HG03135 (cell line): ENCODE data around the gene TRRAP.

Source experiments
- ATAC-seq: cut with Tn5 transposase; IDR thresholded peaks from one replicate; pipeline ENCODE4 v1.9.1; 2021; ENCODE audit warnings: mild to moderate bottlenecking, moderate library complexity; ENCODE audit not compliant: unreplicated experiment

The TRRAP gene

GRCh38 chr7:99002148-99002826, 124.0 kb downstream of the TRRAP start:
- ATAC-seq: no peak

- no peak for ATAC-seq
Measured at GRCh38 chr7:99002827-99003212, 124.5 kb downstream of the TRRAP start.

DNA sequence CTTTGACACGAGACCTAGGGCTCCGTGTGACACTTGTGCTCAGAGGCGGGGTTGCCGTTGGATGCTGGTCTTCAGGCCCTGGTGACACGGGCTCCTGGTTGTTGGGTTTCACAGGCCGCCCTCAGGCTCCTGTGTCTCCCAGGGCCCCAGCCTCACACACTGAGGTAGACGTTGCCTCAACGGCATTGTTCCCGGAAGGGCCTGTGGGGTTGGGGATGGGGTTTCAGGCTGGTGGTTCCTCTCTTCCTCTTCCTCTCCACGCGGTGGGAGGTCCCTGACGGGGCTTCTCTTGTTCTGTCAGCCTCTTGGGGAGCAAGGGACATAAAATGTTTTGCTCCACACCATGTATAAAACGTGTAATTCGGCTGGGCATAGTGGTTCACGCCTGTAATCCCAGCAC, 125.1 kb downstream of the TRRAP start:
- ATAC-seq: no peak

- no peak for ATAC-seq
Measured at GRCh38 chr7:99004216-99004615, 125.9 kb downstream of the TRRAP start.

DNA sequence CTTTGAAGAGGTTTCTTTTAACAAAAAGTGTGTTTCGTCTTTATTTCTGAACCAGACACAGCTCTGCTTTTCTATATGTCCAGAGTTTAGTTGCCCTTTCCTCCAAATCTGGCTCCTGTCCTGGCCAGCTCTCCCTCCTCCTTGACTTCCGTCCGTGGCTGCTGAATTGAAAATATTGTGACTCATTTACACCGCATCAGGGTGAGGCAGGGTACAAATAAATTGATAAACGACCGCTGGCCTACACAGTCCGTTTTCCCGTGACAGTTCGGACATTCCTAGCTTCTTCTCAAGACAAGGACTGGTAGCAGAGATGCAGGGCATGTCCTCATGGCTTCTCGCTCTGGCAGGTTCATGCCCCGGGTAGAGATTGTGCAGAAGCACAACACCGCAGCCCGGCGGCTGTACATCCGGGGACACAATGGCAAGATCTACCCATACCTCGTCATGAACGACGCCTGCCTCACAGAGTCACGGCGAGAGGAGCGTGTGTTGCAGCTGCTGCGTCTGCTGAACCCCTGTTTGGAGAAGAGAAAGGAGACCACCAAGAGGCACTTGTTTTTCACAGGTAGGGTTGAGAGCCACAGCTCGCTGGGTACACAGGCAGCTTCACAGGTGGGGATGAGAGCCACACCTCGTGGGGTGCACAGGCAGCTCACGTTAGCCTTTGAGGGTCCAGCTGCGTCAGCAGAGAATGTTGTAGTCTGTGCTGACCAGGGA, 126.6 kb downstream of the TRRAP start:
- ATAC-seq: no peak

GRCh38 chr7:99005776-99006175, 127.4 kb downstream of the TRRAP start:
- ATAC-seq: no peak

- ATAC-seq: no peak
Measured at GRCh38 chr7:99006739-99007424, 128.6 kb downstream of the TRRAP start.

DNA sequence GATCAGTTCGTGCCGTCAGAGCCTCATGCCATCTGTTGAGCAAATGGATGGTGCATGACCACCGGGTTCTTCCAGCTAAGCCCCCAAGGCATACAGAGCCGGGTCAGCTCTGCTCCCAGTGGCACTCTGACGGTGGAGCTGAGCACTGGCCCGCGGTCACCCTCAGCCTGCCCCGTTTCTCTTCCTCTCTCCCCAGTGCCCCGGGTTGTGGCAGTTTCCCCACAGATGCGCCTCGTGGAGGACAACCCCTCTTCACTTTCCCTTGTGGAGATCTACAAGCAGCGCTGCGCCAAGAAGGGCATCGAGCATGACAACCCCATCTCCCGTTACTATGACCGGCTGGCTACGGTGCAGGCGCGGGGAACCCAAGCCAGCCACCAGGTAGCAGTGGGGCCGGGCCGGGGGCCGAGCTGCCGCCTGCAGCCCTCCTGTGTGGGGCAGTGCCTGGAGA, 129.9 kb downstream of the TRRAP start:
- no peak for ATAC-seq

GRCh38 chr7:99008921-99009530, 130.7 kb downstream of the TRRAP start:
- no peak for ATAC-seq

- no peak for ATAC-seq
Measured at GRCh38 chr7:99010281-99010680, 131.9 kb downstream of the TRRAP start.

- ATAC-seq: no peak
Measured at GRCh38 chr7:99011341-99011705, 133.0 kb downstream of the TRRAP start.

DNA sequence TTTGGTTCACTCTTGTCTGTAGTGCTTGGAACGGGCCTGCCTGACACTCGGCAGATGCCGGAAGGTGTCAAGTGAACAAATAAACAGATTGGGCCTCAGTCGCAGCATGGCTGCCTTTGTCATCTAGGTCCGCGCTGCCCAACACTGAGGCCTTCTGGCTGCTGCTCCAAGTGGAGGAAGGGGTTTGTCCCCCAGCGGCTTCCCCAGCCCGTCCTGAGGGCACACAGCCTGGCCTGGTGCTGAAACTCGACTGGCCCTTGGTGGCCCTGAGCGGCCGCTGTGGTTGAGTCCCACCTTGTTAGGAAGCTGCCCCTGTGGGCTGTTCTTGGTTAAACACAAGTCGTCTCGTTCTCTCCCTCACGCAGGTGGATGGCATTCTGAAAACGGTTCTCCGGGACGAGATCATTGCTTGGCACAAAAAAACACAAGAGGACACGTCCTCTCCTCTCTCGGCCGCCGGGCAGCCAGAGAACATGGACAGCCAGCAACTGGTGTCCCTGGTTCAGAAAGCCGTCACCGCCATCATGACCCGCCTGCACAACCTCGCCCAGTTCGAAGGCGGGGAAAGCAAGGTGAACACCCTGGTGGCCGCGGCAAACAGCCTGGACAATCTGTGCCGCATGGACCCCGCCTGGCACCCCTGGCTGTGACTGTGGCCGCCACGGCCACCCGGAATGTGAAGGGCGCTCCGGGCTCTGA, 133.5 kb downstream of the TRRAP start:
- ATAC-seq: no peak

DNA sequence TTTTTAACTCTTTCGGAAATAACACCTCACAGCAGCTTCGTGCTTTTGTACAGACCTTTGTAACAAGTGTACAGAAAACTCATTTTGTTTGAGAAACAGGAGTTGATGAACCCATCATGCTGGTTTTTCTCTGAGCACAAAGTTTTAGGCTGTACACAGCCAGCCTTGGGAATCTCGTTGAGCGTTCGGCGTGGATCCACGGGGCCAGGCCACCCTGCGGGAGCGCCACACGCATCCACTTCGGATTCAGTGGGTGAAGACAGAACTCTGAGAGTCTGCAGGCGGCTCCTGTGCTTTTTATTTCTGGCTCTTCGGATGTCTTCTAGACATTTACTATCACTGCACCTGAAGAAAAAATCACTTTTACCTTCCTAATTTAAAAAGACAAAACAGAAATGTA, 134.4 kb downstream of the TRRAP start:
- no peak for ATAC-seq

DNA sequence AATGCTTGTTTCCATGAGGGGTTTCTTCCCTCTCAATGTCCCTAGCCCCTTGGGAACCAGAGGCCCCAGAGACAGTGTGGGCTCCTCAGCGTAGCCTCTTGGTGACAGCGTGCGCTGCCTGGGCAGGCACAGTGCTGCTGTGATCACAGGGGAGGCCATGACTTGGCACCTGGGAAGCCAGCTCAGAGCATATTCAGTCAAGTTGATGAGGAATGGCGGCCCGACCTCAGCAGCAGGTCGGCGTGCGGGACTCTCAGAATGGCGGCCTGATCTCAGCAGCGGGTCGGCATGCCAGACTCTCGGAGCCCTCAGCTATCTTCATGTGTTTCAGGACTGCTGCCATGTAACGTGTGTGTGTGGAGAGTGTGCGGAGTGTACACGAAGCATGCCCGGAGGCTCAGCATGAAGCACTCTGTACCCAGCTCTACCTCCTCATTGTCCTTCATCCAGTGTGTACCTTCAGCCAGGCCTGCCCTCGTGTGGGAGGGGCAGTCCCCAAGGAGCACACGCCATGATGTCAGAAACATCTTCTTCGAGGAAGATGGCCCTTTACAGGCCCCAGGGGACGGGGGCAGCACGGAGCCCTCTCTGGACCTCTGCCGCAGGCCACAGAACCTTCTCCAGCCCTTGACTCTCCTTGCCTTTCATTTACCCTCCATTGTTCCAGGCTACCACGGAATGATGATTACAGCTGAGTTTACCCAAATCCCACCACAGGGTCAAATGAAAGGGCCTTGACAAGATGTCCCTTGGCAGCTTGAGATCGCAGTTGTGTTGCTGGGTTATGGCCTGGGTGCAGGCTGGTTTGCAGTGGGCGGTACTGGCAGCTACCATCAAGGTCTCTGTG, 135.2 kb downstream of the TRRAP start:
- ATAC-seq: no peak

DNA sequence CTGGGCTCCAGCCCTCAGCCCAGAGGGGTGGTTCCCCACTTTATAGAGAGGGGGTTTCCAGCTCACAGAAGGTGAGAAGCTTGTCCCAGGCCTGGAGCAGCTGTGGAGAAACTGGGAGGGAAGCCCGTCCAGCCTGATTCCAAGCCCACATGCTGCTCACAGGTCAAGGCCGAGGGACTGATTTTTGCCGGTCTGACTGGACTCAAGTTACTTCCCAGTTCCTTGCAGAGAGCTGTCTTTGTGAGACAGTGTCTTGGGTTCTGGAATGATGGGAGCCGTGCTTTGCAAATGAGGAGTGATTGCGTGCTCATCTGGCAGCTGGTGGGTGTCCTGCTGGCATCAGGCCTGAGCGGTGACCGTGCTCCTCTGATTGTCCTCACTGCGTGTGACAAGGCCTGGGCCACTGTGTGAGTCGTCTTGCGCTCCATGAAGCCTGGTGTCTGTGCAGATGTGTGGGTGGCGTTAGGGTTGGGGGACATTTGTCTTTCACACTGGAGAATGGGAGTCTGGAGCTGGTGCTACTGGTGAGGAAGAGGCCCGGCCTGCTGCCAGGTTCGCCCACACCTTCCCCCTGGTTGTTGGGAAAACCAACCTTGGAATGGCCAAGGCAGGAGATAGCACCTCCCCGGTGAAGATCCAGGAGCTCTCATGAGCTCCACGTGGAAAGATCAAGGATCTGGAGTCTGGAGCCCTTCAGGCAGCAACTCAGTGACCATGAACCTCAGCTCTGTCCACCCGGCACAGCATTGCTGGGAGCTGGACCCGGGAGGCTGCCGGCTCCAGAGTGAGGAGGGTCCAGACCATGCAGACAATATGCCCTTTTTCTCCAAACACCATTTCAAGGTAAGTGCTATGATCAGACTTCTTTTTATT, 136.0 kb downstream of the TRRAP start:
- no peak for ATAC-seq

- ATAC-seq: no peak
Measured at GRCh38 chr7:99016196-99016595, 137.9 kb downstream of the TRRAP start.

GRCh38 chr7:99019523-99020412, 141.4 kb downstream of the TRRAP start:
- no peak for ATAC-seq

- ATAC-seq: no peak
Measured at GRCh38 chr7:99020413-99020715, 142.0 kb downstream of the TRRAP start.
